ENCODE measurements around the gene ARAP1. TPM values are rescaled to one million over a fixed set of nuclear protein-coding genes. Genes with fewer than 3 reads are reported as not detected.

ARAP1 gene
- total and polyA plus RNA-seq, 8 donors, result 32.2 to 201 (median 69.8) TPM

- TF ChIP-seq POLR2A (IDR thresholded peaks at IDR 0.05) (no peak), EP300 (IDR thresholded peaks at IDR 0.05) (no peak), POLR2AphosphoS5 (IDR thresholded peaks at IDR 0.05) (no peak), CTCF (IDR thresholded peaks at IDR 0.05) (no peak)
- H3K27me3 ChIP-seq, result peaks cover 4 to 84% (median 21%) of the 10 kb centered on the region in 3 donors
These were observed 83.4 kb downstream of the ARAP1 start for GRCh38 chr11:72668629-72669347.

GRCh38 chr11:72665911-72666472, 86.2 kb downstream of the ARAP1 start:
- Histone ChIP-seq H3K27ac (no peak overlapping the region), H3K4me1 (no peaks in the 10 kb centered on the region), H3K36me3 (no peaks in the 10 kb centered on the region), H3K27me3 (peaks cover 0 to 64% (median 9%) of the 10 kb centered on the region in 3 donors), H3K9me3 (peaks cover 7 to 11% (median 9%) of the 10 kb centered on the region in 4 donors), H3K4me3 (no peak overlapping the region)
- intact Hi-C loops (cut with DNase I; ENCODE audit: low total_unique reads), result no loop called here
- DNase-seq, result no peak
- TF ChIP-seq CTCF (IDR thresholded peaks at IDR 0.05), result no peak
- no peak for TF ChIP-seq POLR2AphosphoS5 (IDR thresholded peaks at IDR 0.05)
- TF ChIP-seq EP300 (IDR thresholded peaks at IDR 0.05), result no peak
- TF ChIP-seq POLR2A (IDR thresholded peaks at IDR 0.05), result no peak
- WGBS, 5 donors, result 33 to 50% (median 35%) methylated on average over 6 of the region's 6 CpGs

More at GRCh38 chr11:72668629-72669347, 83.4 kb downstream of the ARAP1 start:
- Histone ChIP-seq H3K36me3 (no peaks in the 10 kb centered on the region), H3K4me1 (peaks cover 0 to 1% (median 0%) of the 10 kb centered on the region in 4 donors), H3K4me3 (no peak overlapping the region), H3K9me3 (peaks cover 7 to 11% (median 9%) of the 10 kb centered on the region in 4 donors), H3K27ac (no peak overlapping the region)
- DNase-seq, result no peak
- 44 to 52% (median 50%) methylated on average over 7 of the region's 7 CpGs for WGBS, 5 donors
- intact Hi-C loops (cut with DNase I; ENCODE audit: low total_unique reads), result no loop called here

GRCh38 chr11:72662036-72662435, 90.2 kb downstream of the ARAP1 start:
- Histone ChIP-seq H3K27me3 (peaks cover 0 to 51% (median 3%) of the 10 kb centered on the region in 3 donors), H3K9me3 (no peaks in the 10 kb centered on the region), H3K4me3 (no peak overlapping the region), H3K36me3 (no peaks in the 10 kb centered on the region), H3K4me1 (no peaks in the 10 kb centered on the region), H3K27ac (no peak overlapping the region)
- TF ChIP-seq POLR2A (IDR thresholded peaks at IDR 0.05) (no peak), CTCF (IDR thresholded peaks at IDR 0.05) (no peak), EP300 (IDR thresholded peaks at IDR 0.05) (no peak), POLR2AphosphoS5 (IDR thresholded peaks at IDR 0.05) (no peak)
- 35 to 67% (median 52%) methylated on average over 5 of the region's 5 CpGs for WGBS, 5 donors
- no peak for DNase-seq
- intact Hi-C loops (cut with DNase I; ENCODE audit: low total_unique reads), result no loop called here

- Histone ChIP-seq H3K27ac (no peak overlapping the region), H3K27me3 (peaks cover 0 to 51% (median 3%) of the 10 kb centered on the region in 3 donors), H3K9me3 (no peaks in the 10 kb centered on the region), H3K4me3 (no peak overlapping the region), H3K36me3 (no peaks in the 10 kb centered on the region), H3K4me1 (no peaks in the 10 kb centered on the region)
- TF ChIP-seq CTCF (IDR thresholded peaks at IDR 0.05), result no peak
- intact Hi-C loops (cut with DNase I; ENCODE audit: low total_unique reads), result no loop called here
- DNase-seq, result no peak
- 67 to 85% (median 74%) methylated on average over 9 of the region's 9 CpGs for WGBS, 5 donors
These were observed 90.7 kb downstream of the ARAP1 start for GRCh38 chr11:72661486-72661885.
